Activated CD4-positive, alpha-beta T cell treated with anti-CD3 and anti-CD28 coated beads for 36 hours (primary cell): Measurements from ENCODE around the gene FRYL. TPM values are rescaled to one million over a fixed set of nuclear protein-coding genes. Genes with fewer than 3 reads are reported as not detected.

Experiments used
- ATAC-seq: fragments of 200-7000 bp; cut with Tn5 transposase; one replicate; pipeline ENCODE4 v1.10.0; 2021; ENCODE audit warnings: mild to moderate bottlenecking, moderate library complexity
- CTCF ChIA-PET: fragments of 350-600 bp; sonication (Branson Sonifier 250); formaldehyde crosslinking; loops from one replicate; lab custom pipeline; 2021; ENCODE audit warnings: antibody characterized with exemption; lab: Charles Lee
- POLR2A ChIA-PET: fragments of 350-600 bp; sonication (Branson Sonifier 250); formaldehyde crosslinking; loops from one replicate; lab custom pipeline; 2021; ENCODE audit warnings: antibody characterized with exemption, inconsistent platforms; lab: Charles Lee
- DNase-seq: peaks from one replicate; pipeline ENCODE4 v3.0.0-alpha.2; 2020
- H3K27ac Mint-ChIP-seq: one replicate; pipeline ENCODE4 v1.8.0; 2021; ENCODE audit warnings: mixed read lengths
- H3K27me3 Mint-ChIP-seq: one replicate; pipeline ENCODE4 v1.8.0; 2021; ENCODE audit warnings: mixed read lengths
- H3K36me3 Mint-ChIP-seq: one replicate; pipeline ENCODE4 v1.8.0; 2021; ENCODE audit warnings: low read depth, mixed read lengths
- H3K4me1 Mint-ChIP-seq: one replicate; pipeline ENCODE4 v1.8.0; 2021; ENCODE audit warnings: mixed read lengths
- H3K4me3 Mint-ChIP-seq: one replicate; pipeline ENCODE4 v1.8.0; 2021; ENCODE audit warnings: mild to moderate bottlenecking, moderate library complexity, mixed read lengths
- H3K9me3 Mint-ChIP-seq: one replicate; pipeline ENCODE4 v1.8.0; 2021; ENCODE audit warnings: low read depth, mixed read lengths
- intact Hi-C, 2 experiments: fragments of 100-400 bp; cut with DNase I in 1 of 2; cut with micrococcal nuclease in 1 of 2; formaldehyde crosslinking; loops; one replicate each; pipeline versions ENCODE4 v1.14.2 to v1.15.1; 2022 to 2024; cut with DNase I, micrococcal nuclease
- total RNA-seq, 2 experiments: library from RNA; stranded (reverse); gene quantifications; one replicate each; pipeline ENCODE4 v1.2.3, GENCODE V29; 2021

Gene FRYL
- total RNA-seq, 2 experiments from 2014 or later: 67.9 to 69.8 TPM

- no peaks in the 10 kb centered on the region for H3K4me1 Mint-ChIP-seq
- no peaks in the 10 kb centered on the region for H3K9me3 Mint-ChIP-seq
- H3K27me3 Mint-ChIP-seq: no peaks in the 10 kb centered on the region
- peaks cover 40% of the 10 kb centered on the region for H3K36me3 Mint-ChIP-seq
- peak; percentile 57 for DNase-seq
- CTCF ChIA-PET: interaction anchor here (0.7 to 2.0 kb wide), 14 partner anchors 10 to 459 kb away, joined by 3 to 8 read pairs (median 4); no protein-coding TSS in a partner anchor
- POLR2A ChIA-PET: no interaction called here
- no peak overlapping the region for H3K4me3 Mint-ChIP-seq
- H3K27ac Mint-ChIP-seq: no peak overlapping the region
- intact Hi-C loops: loop anchor here (1.0 to 5.0 kb wide), 3 partner anchors 100 to 230 kb away; no protein-coding TSS in a partner anchor
- ATAC-seq: peak; percentile 23
Measured at GRCh38 chr4:48546336-48546735, 233.7 kb downstream of the FRYL start.

GRCh38 chr4:48543796-48544195, 236.3 kb downstream of the FRYL start:
- Mint-ChIP-seq H3K4me3 (no peak overlapping the region), H3K36me3 (peaks cover 40% of the 10 kb centered on the region), H3K9me3 (no peaks in the 10 kb centered on the region), H3K27me3 (no peaks in the 10 kb centered on the region), H3K4me1 (no peaks in the 10 kb centered on the region), H3K27ac (no peak overlapping the region)
- no peak for ATAC-seq
- ChIA-PET POLR2A (no interaction called here), CTCF (no interaction called here)
- intact Hi-C loops: loop anchor here in 1 of 2 experiments (5.0 kb wide), 1 partner anchor 96 kb away; no protein-coding TSS in a partner anchor
- DNase-seq: no peak

DNA sequence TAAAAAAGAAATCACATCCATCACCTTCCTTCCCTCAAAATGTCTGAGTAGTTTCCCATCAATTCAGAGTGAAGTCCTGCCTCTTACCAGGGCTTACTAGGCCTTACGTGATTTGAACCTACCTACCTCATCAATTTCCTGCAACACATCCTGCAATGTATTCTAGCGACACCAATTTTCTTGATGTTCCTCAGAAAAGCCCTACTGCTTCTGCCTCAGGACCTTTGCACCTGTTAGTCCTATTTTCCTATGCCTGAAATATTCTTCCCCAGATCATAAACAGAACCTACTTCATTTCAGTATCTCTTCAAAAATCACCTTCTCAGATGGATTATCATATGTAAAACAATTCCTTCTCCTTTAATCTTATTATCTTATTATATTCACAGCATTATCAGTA, 237.2 kb downstream of the FRYL start:
- no peak for ATAC-seq
- Mint-ChIP-seq H3K4me1 (no peaks in the 10 kb centered on the region), H3K9me3 (no peaks in the 10 kb centered on the region), H3K27ac (no peak overlapping the region), H3K36me3 (peaks cover 40% of the 10 kb centered on the region), H3K4me3 (no peak overlapping the region), H3K27me3 (no peaks in the 10 kb centered on the region)
- intact Hi-C loops: loop anchor here in 1 of 2 experiments (5.0 kb wide), 1 partner anchor 96 kb away; no protein-coding TSS in a partner anchor
- ChIA-PET POLR2A (no interaction called here), CTCF (interaction anchor here (0.6 to 1.2 kb wide), 2 partner anchors 17 to 234 kb away, joined by 3 to 4 read pairs; no protein-coding TSS in a partner anchor)
- DNase-seq: no peak

DNA sequence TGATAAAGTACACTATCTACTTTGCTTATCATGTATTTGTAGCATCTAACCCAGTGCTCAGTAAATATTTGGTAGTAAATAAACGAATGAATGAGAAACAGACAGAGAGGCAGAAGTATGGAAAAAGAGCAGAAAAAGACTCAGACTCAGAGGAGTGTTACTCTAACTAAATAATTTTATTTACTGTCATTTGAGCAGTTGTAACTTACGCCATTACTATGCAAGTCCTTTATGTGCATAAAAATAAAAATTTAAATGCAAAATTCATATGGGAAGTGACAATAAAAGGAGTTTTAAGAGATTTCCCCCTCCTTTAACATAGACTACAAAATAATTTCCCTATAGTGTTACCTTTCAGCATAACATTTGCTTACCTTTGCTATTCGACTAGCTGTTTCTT, 240.5 kb downstream of the FRYL start:
- no peaks in the 10 kb centered on the region for H3K9me3 Mint-ChIP-seq
- H3K27ac Mint-ChIP-seq: no peak overlapping the region
- no peaks in the 10 kb centered on the region for H3K27me3 Mint-ChIP-seq
- no peak for ATAC-seq
- ChIA-PET POLR2A (no interaction called here), CTCF (no interaction called here)
- DNase-seq: no peak
- H3K36me3 Mint-ChIP-seq: peaks cover 31% of the 10 kb centered on the region
- H3K4me3 Mint-ChIP-seq: no peak overlapping the region
- H3K4me1 Mint-ChIP-seq: no peaks in the 10 kb centered on the region
- intact Hi-C loops: no loop called here

GRCh38 chr4:48538358-48538757, 241.7 kb downstream of the FRYL start:
- H3K4me3 Mint-ChIP-seq: no peak overlapping the region
- no peaks in the 10 kb centered on the region for H3K9me3 Mint-ChIP-seq
- DNase-seq (no peak), ATAC-seq (no peak)
- no peaks in the 10 kb centered on the region for H3K4me1 Mint-ChIP-seq
- peaks cover 32% of the 10 kb centered on the region for H3K36me3 Mint-ChIP-seq
- no peaks in the 10 kb centered on the region for H3K27me3 Mint-ChIP-seq
- CTCF ChIA-PET: interaction anchor here (1.5 kb wide), 1 partner anchor 41 kb away, joined by 4 read pairs; no protein-coding TSS in a partner anchor
- POLR2A ChIA-PET: no interaction called here
- H3K27ac Mint-ChIP-seq: no peak overlapping the region
- intact Hi-C loops: no loop called here

GRCh38 chr4:48526406-48526805, 253.7 kb downstream of the FRYL start:
- ChIA-PET POLR2A (interaction anchor here (0.5 kb wide), 1 partner anchor 436 kb away, joined by 9 read pairs; no protein-coding TSS in a partner anchor), CTCF (interaction anchor here (0.8 to 1.9 kb wide), 4 partner anchors 11 to 52 kb away, joined by 3 to 4 read pairs (median 4); no protein-coding TSS in a partner anchor)
- H3K36me3 Mint-ChIP-seq: peaks cover 57% of the 10 kb centered on the region
- no peak overlapping the region for H3K4me3 Mint-ChIP-seq
- ATAC-seq (no peak), DNase-seq (no peak)
- intact Hi-C loops: no loop called here
- no peaks in the 10 kb centered on the region for H3K27me3 Mint-ChIP-seq
- no peaks in the 10 kb centered on the region for H3K4me1 Mint-ChIP-seq
- H3K9me3 Mint-ChIP-seq: no peaks in the 10 kb centered on the region
- H3K27ac Mint-ChIP-seq: peak overlapping the region; percentile 18

GRCh38 chr4:48518143-48518542, 261.9 kb downstream of the FRYL start:
- POLR2A ChIA-PET: no interaction called here
- CTCF ChIA-PET: interaction anchor here (0.6 to 1.1 kb wide), 3 partner anchors 17 to 227 kb away, joined by 3 read pairs; no protein-coding TSS in a partner anchor
- no peaks in the 10 kb centered on the region for H3K27me3 Mint-ChIP-seq
- H3K27ac Mint-ChIP-seq: no peak overlapping the region
- no peaks in the 10 kb centered on the region for H3K9me3 Mint-ChIP-seq
- peaks cover 42% of the 10 kb centered on the region for H3K36me3 Mint-ChIP-seq
- intact Hi-C loops: no loop called here
- no peak overlapping the region for H3K4me3 Mint-ChIP-seq
- ATAC-seq (no peak), DNase-seq (no peak)
- H3K4me1 Mint-ChIP-seq: no peaks in the 10 kb centered on the region

GRCh38 chr4:48509543-48509942, 270.5 kb downstream of the FRYL start:
- ATAC-seq (no peak), DNase-seq (no peak)
- POLR2A ChIA-PET: interaction anchor here (0.5 kb wide), 1 partner anchor 44 kb away, joined by 3 read pairs; no protein-coding TSS in a partner anchor
- no peaks in the 10 kb centered on the region for H3K27me3 Mint-ChIP-seq
- CTCF ChIA-PET: interaction anchor here (0.7 to 0.9 kb wide), 3 partner anchors 9 to 16 kb away, joined by 3 read pairs; no protein-coding TSS in a partner anchor
- H3K36me3 Mint-ChIP-seq: peaks cover 39% of the 10 kb centered on the region
- H3K27ac Mint-ChIP-seq: no peak overlapping the region
- H3K9me3 Mint-ChIP-seq: no peaks in the 10 kb centered on the region
- no peak overlapping the region for H3K4me3 Mint-ChIP-seq
- H3K4me1 Mint-ChIP-seq: no peaks in the 10 kb centered on the region
- intact Hi-C loops: loop anchor here in 1 of 2 experiments (10.0 kb wide), 1 partner anchor 465 kb away; no protein-coding TSS in a partner anchor

- H3K4me3 Mint-ChIP-seq: no peak overlapping the region
- DNase-seq (no peak), ATAC-seq (no peak)
- no peaks in the 10 kb centered on the region for H3K27me3 Mint-ChIP-seq
- no peaks in the 10 kb centered on the region for H3K9me3 Mint-ChIP-seq
- H3K36me3 Mint-ChIP-seq: peaks cover 27% of the 10 kb centered on the region
- ChIA-PET POLR2A (no interaction called here), CTCF (interaction anchor here (0.7 to 1.5 kb wide), 4 partner anchors 19 to 62 kb away, joined by 3 read pairs; no protein-coding TSS in a partner anchor)
- H3K4me1 Mint-ChIP-seq: no peaks in the 10 kb centered on the region
- intact Hi-C loops: loop anchor here in 1 of 2 experiments (10.0 kb wide), 1 partner anchor 462 kb away; no protein-coding TSS in a partner anchor
- no peak overlapping the region for H3K27ac Mint-ChIP-seq
Measured at GRCh38 chr4:48506716-48507115, 273.4 kb downstream of the FRYL start.

DNA sequence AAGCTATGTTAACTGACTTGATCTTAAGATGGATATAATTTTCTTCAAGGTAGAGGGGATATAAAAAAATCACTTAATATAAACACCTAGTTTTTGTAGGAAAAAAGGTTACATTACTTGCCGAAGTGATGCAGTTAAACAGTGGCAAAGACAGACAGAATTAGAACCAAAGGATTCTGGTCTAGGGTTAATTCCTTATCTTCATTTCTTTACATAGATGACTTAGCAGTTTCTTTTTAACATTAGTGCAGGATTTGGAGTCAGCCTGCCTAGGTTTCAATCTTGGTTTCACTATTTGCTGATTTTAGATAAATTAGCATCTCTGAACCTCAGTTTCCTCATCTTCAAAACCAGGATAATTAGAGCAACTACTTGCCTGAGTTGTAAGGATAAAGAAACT, 275.7 kb downstream of the FRYL start:
- Mint-ChIP-seq H3K9me3 (no peaks in the 10 kb centered on the region), H3K4me3 (no peak overlapping the region), H3K4me1 (peaks cover 9% of the 10 kb centered on the region), H3K36me3 (peaks cover 17% of the 10 kb centered on the region), H3K27me3 (no peaks in the 10 kb centered on the region), H3K27ac (no peak overlapping the region)
- no peak for ATAC-seq
- ChIA-PET CTCF (interaction anchor here (0.6 to 1.7 kb wide), 4 partner anchors 8 to 133 kb away, joined by 3 to 5 read pairs (median 4); no protein-coding TSS in a partner anchor), POLR2A (no interaction called here)
- no peak for DNase-seq
- intact Hi-C loops: loop anchor here in 1 of 2 experiments (5.0 to 10.0 kb wide), 4 partner anchors 178 to 460 kb away; partner anchors contain the start of gene OCIAD2

- peaks cover 18% of the 10 kb centered on the region for H3K36me3 Mint-ChIP-seq
- ATAC-seq: no peak
- intact Hi-C loops: loop anchor here in 1 of 2 experiments (5.0 to 10.0 kb wide), 4 partner anchors 178 to 459 kb away; partner anchors contain the start of gene OCIAD2
- H3K4me1 Mint-ChIP-seq: peaks cover 13% of the 10 kb centered on the region
- no peaks in the 10 kb centered on the region for H3K27me3 Mint-ChIP-seq
- no peak overlapping the region for H3K4me3 Mint-ChIP-seq
- no peaks in the 10 kb centered on the region for H3K9me3 Mint-ChIP-seq
- H3K27ac Mint-ChIP-seq: no peak overlapping the region
- CTCF ChIA-PET: interaction anchor here (0.6 to 1.7 kb wide), 3 partner anchors 9 to 133 kb away, joined by 3 to 5 read pairs (median 4); no protein-coding TSS in a partner anchor
- DNase-seq: no peak
- POLR2A ChIA-PET: no interaction called here
Measured at GRCh38 chr4:48504026-48504330, 276.1 kb downstream of the FRYL start.
